ENCODE data around the gene ESAM. TPM values are rescaled to one million over a fixed set of nuclear protein-coding genes. Genes with fewer than 3 reads are reported as not detected.

Gene ESAM
- total and polyA plus RNA-seq, 2 of the 8 experiments (the other 6 are each of a cell fraction or from before 2014, with no cell fraction given): 0.09 TPM; not detected in 1

GRCh38 chr11:124799348-124800225, 37.5 kb upstream of the ESAM start (continued):
- TF ChIP-seq POLR2AphosphoS5 (IDR thresholded peaks at IDR 0.05; ENCODE audit: low read depth, low read length) (peak; percentile 3; the same call in 1 of the 2 replicates), JUND (IDR thresholded peaks at IDR 0.05; ENCODE audit: low read length) (no peak), TEAD4 (IDR thresholded peaks at IDR 0.05; ENCODE audit: low read depth, low read length) (no peak), TCF12 (IDR thresholded peaks at IDR 0.05; ENCODE audit: low read depth, low read length) (no peak), KDM1A (IDR thresholded peaks at IDR 0.05; ENCODE audit: borderline replicate concordance, low read length) (no peak), SIX5 (IDR thresholded peaks at IDR 0.05; ENCODE audit: low read depth, low read length) (no peak), TBP (IDR thresholded peaks at IDR 0.05; ENCODE audit: low read depth, low read length) (no peak), POU5F1 (IDR thresholded peaks at IDR 0.05; ENCODE audit: low read depth, low read length) (no peak), MAFK (IDR thresholded peaks at IDR 0.05; ENCODE audit: low read depth, low read length) (no peak), SAP30 (IDR thresholded peaks at IDR 0.05; ENCODE audit: insufficient read depth, insufficient replicate concordance, low read length) (no peak), YY1 (IDR thresholded peaks at IDR 0.05; ENCODE audit: low read depth, low read length) (peak; percentile 19; the same call in 1 of the 2 replicates), POLR2A (IDR thresholded peaks at IDR 0.05; ENCODE audit: control extremely low read depth in 1 of 2, low read depth in 2 of 2, low read length in 2 of 2) (no peak), E2F6 (IDR thresholded peaks at IDR 0.05) (no peak), CTBP2 (IDR thresholded peaks at IDR 0.05; ENCODE audit: borderline replicate concordance, insufficient read depth, insufficient read length, low read length) (no peak), SP2 (IDR thresholded peaks at IDR 0.05; ENCODE audit: low read length) (no peak)
